Kidney (tissue), 14 donors: ENCODE data around the gene TNIP1. TPM values are rescaled to one million over a fixed set of nuclear protein-coding genes. Genes with fewer than 3 reads are reported as not detected.

Experiments
- DNase-seq, 5 donors: peaks; one replicate each; pipeline ENCODE4 v3.0.0-alpha.2; 2013 to 2020
- FAIRE-seq: peaks from 2 replicates; lab custom pipeline; 2012; peaks lifted over from hg19 to GRCh38; lab: Jason Lieb, UNC
- H3K27ac ChIP-seq, 2 donors: one replicate each; pipeline ENCODE4 v1.7.0; 2013; ENCODE audit warnings: low read depth in 2 of 2, low read length in 2 of 2, inconsistent platforms in 1 of 2
- H3K27me3 ChIP-seq: one replicate; pipeline ENCODE4 v1.7.1; 2013; ENCODE audit warnings: low read length, inconsistent platforms; ENCODE audit not compliant: control insufficient read depth, insufficient read depth
- H3K36me3 ChIP-seq, 3 donors: one replicate each; pipeline versions ENCODE4 v1.7.0 to v1.7.1; 2013; ENCODE audit warnings: low read length in 3 of 3, control low read depth in 1 of 3, inconsistent platforms in 1 of 3; ENCODE audit not compliant: insufficient read depth in 3 of 3, control insufficient read depth in 2 of 3
- H3K4me1 ChIP-seq, 3 donors: one replicate each; pipeline versions ENCODE4 v1.7.0 to v1.7.1; 2013; ENCODE audit warnings: low read length in 3 of 3, inconsistent platforms in 1 of 3, low read depth in 1 of 3; ENCODE audit not compliant: control insufficient read depth in 2 of 3, insufficient read depth in 2 of 3
- H3K4me3 ChIP-seq, 3 donors: one replicate each; pipeline versions ENCODE4 v1.7.0 to v1.8.1; 2013; ENCODE audit warnings: low read length in 3 of 3, control low read depth in 1 of 3, inconsistent platforms in 1 of 3
- H3K9ac ChIP-seq, 3 donors: one replicate each; pipeline versions ENCODE4 v1.7.0 to v1.7.1; 2013; ENCODE audit warnings: low read length in 3 of 3, control low read depth in 1 of 3, inconsistent platforms in 1 of 3
- H3K9me3 ChIP-seq, 3 donors: one replicate each; pipeline versions ENCODE4 v1.7.0 to v1.7.1; 2013; ENCODE audit warnings: low read length in 3 of 3, control low read depth in 1 of 3, inconsistent platforms in 1 of 3; ENCODE audit not compliant: control insufficient read depth in 2 of 3, insufficient read depth in 1 of 3
- intact Hi-C: fragments of 100-400 bp; cut with DNase I; formaldehyde crosslinking; loops from one replicate; pipeline ENCODE4 v1.11.1; 2022
- polyA plus RNA-seq: library from polyadenylated mRNA; stranded (reverse); fragments of 350-450 nt; fragmentation: Illumina TruSeq; extraction: RNeasy Lipid Tissue Mini Kit (QIAGEN cat#74804); gene quantifications from one replicate; pipeline ENCODE4 v1.2.3, GENCODE V29; 2014; ENCODE audit warnings: low read depth, low replicate concordance; ENCODE audit not compliant: insufficient read depth
- total RNA-seq: library from RNA; stranded (reverse); fragmentation: NEBNext Ultra II Directional; extraction: Animal tissue kit (Norgen Biotek cat#: 25700); gene quantifications from one replicate; pipeline ENCODE4 v1.2.1, GENCODE V29; 2021
- TF ChIP-seq, protein P1 (sequence below): IDR thresholded peaks from 3 replicates; pipeline ENCODE4 v1.5.1; 2012; ENCODE audit warnings: mild to moderate bottlenecking, moderate library complexity, borderline replicate concordance; ENCODE audit not compliant: insufficient read depth; ENCODE audit errors: extremely low read depth
- donor health status: control.
- donor health status: control.
- donor health status: control.
- donor health status: control.
- donor health status: control.
- donor health status: DM: yes; HTN: yes; CAD: no.
- donor health status: Normal renal cell carcinoma (clear cell type).

The TNIP1 gene
- total and polyA plus RNA-seq, 2 donors from 2014 or later, result 109 to 132 TPM

DNA sequence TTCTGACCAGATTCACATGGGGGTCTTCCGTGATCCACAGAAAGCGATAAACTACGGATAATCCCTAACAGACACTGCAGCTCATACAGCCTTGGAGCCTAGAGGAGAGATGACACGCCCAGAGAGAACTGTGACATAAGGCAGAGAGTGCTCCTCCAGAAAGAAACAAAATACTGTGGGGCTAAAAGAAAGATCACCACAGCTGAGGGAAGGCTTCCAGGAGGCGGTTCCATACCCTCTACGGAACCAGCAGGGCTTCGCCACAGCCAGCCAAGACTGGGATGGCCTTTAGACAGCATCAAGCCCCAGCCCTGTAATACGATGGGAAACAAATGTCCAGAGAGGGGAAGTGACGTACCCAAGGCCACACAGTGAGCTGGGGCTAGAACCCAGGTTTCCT, 41.2 kb downstream of the TNIP1 start:
- H3K9ac ChIP-seq, result peak overlapping the region in 1 of 3 donors; percentile 1
- H3K36me3 ChIP-seq, result peaks cover 8 to 71% (median 41%) of the 10 kb centered on the region in 3 donors
- no peaks in the 10 kb centered on the region for H3K9me3 ChIP-seq
- H3K27me3 ChIP-seq, result no peaks in the 10 kb centered on the region
- H3K4me3 ChIP-seq, result no peak overlapping the region
- TF ChIP-seq, protein P1, sequence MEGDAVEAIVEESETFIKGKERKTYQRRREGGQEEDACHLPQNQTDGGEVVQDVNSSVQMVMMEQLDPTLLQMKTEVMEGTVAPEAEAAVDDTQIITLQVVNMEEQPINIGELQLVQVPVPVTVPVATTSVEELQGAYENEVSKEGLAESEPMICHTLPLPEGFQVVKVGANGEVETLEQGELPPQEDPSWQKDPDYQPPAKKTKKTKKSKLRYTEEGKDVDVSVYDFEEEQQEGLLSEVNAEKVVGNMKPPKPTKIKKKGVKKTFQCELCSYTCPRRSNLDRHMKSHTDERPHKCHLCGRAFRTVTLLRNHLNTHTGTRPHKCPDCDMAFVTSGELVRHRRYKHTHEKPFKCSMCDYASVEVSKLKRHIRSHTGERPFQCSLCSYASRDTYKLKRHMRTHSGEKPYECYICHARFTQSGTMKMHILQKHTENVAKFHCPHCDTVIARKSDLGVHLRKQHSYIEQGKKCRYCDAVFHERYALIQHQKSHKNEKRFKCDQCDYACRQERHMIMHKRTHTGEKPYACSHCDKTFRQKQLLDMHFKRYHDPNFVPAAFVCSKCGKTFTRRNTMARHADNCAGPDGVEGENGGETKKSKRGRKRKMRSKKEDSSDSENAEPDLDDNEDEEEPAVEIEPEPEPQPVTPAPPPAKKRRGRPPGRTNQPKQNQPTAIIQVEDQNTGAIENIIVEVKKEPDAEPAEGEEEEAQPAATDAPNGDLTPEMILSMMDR, result no peak
- H3K4me1 ChIP-seq, result peaks cover 0 to 50% (median 41%) of the 10 kb centered on the region in 3 donors
- FAIRE-seq (no peak), DNase-seq (peak in 1 of 5 donors; percentile 55)
- intact Hi-C loops, result no loop called here
- peak overlapping the region; percentile 37 to 63 for H3K27ac ChIP-seq

DNA sequence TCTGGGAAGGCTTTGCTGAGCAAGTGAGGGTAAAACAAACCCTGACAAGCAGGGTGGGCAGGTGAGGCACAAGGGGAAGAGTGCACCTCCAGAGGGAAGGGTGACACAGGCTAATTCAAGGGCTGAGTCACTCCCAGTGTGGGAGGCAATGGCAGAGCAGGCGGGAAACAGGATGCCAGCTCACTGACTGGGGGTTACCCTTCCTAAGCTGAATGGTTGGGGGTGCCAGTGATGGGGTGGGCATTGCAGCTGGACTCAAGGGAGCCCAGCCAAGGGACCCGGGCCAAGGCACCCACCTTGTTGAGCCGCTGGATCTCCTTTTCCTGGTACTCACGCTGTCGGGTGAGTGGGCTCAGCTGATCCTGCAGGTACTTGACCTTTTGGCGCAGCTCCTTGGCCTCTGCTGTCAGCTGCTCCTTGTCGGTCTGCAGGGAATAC, 42.0 kb downstream of the TNIP1 start:
- H3K4me1 ChIP-seq, result peaks cover 0 to 50% (median 41%) of the 10 kb centered on the region in 3 donors
- DNase-seq, result peak in 1 of 5 donors; percentile 63

DNA sequence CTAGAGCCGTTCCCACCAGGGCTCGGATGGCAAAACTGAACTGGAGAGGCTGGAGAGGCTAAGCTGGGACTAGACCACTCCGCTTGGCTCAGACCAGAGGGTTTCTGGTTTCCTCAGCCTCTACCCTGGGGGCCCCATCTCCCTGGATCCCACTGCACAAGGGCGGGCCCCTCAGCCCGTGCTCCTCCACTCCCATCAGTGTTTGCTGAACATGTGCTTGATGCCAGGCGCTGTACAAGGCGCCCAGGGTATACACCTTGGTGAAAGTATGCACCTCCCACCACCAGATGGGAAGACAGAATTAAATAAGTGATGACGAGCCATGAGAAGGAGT, 42.5 kb downstream of the TNIP1 start:
- DNase-seq (no peak), FAIRE-seq (no peak)
- Histone ChIP-seq H3K4me1 (peaks cover 0 to 50% (median 41%) of the 10 kb centered on the region in 3 donors), H3K9me3 (no peaks in the 10 kb centered on the region), H3K9ac (peak overlapping the region in 1 of 3 donors; percentile 13), H3K4me3 (no peak overlapping the region), H3K36me3 (peaks cover 8 to 74% (median 47%) of the 10 kb centered on the region in 3 donors), H3K27ac (peak overlapping the region; percentile 73 to 75), H3K27me3 (no peaks in the 10 kb centered on the region)
- intact Hi-C loops, result no loop called here
- TF ChIP-seq, protein P1, result no peak

More for the DNA sequence above, 42.0 kb downstream of the TNIP1 start:
- Histone ChIP-seq H3K4me3 (no peak overlapping the region), H3K9ac (peak overlapping the region in 1 of 3 donors; percentile 13), H3K9me3 (no peaks in the 10 kb centered on the region), H3K27ac (peak overlapping the region; percentile 73 to 75), H3K36me3 (peaks cover 8 to 73% (median 46%) of the 10 kb centered on the region in 3 donors), H3K27me3 (no peaks in the 10 kb centered on the region)
- intact Hi-C loops, result no loop called here
- TF ChIP-seq, protein P1, result no peak
- no peak for FAIRE-seq
